Activated CD8-positive, alpha-beta memory T cell treated with anti-CD3 and anti-CD28 coated beads for 36 hours (primary cell): ENCODE results near the gene OLFM1. TPM values are rescaled to one million over a fixed set of nuclear protein-coding genes. Genes with fewer than 3 reads are reported as not detected.

Experiments used
- CTCF ChIA-PET: fragments of 350-600 bp; sonication (Branson Sonifier 250); formaldehyde crosslinking; loops from one replicate; lab custom pipeline; 2021; ENCODE audit warnings: antibody characterized with exemption; lab: Charles Lee
- POLR2A ChIA-PET: fragments of 350-600 bp; sonication (Branson Sonifier 250); formaldehyde crosslinking; loops from one replicate; lab custom pipeline; 2021; ENCODE audit warnings: antibody characterized with exemption; lab: Charles Lee
- total RNA-seq, 2 experiments: library from RNA; stranded (reverse); gene quantifications; one replicate each; pipeline ENCODE4 v1.2.3, GENCODE V29; 2021

The OLFM1 gene
- total RNA-seq, 2 experiments from 2014 or later: not detected

DNA sequence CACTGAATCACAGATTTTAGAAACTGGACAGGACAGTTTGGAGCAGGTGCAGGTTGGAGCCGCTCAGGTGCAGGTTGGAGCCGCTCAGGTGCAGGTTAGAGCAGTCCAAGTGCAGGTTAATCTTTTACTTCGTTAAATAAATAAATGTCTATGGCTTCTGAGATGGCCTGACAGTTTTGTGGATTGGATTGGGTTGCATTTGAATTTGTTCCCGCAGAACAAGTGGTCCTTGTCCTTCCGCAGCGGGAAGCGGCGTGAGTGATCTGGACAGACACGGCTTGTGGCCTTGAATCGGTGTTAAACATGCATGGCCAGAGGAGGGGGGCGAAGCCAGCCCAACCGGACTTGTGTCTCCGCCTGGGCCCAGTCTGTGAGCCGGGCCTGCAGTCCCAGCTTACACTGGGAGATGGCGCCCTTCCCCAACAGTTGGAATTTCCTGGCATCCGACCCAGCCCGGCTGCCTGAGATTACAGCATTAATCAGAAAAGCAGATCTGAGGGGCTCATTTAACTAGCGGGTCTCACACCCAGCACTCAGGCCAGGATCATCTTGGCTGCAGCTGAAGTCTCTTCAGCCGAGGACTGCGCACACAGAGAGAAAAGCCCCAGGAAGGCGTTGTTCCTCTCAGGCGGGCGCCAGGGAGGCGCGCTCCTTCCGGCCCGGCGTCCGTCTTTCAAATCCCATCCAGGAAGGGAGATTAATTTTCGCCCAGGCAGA lies 1.5 kb upstream of the OLFM1 start:
- ChIA-PET CTCF (interaction anchor here (1.1 to 1.2 kb wide), 3 partner anchors 25 to 253 kb away, joined by 3 to 4 read pairs (median 4); no protein-coding TSS in a partner anchor), POLR2A (no interaction called here)

DNA sequence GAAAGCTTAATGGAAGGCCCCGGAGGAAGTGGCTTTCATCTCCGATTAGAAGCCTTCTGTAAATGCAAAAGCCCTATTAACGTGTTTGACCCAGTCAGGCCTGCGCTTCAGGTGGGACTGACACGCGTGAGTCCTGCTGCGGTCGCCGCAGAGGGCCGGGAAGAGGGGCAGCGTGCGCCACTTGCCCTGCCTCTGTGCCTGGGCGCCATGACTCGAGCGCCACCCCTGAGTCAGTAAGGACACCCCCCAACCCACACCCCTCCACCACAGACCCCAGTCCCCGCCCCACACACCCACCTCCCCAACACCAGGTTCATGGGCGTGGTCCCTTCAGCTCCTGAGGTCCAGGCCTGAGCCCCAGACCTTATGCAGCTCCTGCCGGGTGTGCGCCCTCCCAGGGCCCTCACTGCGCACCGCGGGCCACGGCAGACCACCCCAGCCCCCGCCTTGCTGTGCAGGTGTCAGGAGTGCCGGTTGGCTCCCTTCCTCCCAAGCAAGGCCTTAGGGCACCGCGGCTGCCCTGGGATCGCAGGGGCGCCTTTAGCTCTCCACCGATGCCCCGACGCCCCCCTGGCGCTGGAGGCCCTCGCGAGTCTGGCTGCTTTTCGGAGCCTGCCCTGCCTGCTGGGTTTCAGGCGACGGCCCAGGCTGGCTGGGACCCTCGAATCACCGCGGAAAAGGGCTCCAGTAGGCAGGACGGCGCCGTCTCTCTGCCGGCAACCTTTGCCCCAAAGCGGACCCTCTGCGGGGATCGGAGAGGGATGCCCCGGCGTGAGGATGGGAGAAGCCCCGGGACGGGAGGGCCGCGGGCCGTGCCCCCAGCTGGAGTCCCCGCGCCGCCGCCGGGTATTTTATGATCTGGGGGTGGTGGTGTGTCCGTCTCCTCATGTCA lies 625 bp upstream of the OLFM1 start:
- CTCF ChIA-PET: interaction anchor here (1.1 to 1.2 kb wide), 3 partner anchors 24 to 252 kb away, joined by 3 to 4 read pairs (median 4); no protein-coding TSS in a partner anchor

DNA sequence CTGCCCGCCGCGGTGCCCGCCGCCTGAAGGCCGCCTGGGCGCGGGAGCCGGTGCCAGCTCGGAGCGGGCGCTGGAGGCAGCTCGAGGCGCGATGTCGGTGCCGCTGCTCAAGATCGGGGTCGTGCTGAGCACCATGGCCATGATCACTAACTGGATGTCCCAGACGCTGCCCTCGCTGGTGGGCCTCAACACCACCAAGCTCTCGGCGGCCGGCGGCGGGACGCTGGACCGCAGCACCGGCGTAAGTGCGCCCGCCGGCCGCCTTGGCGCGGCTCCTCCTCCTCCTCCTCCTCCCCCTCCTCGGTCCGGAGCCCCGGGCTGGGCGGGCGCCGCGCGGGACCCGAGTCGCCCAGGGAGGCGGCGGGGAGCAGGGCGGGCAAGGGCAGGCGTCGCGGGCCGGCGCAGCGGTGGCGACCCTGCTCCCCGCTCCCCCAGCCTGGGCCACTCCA lies 455 bp downstream of the OLFM1 start:
- POLR2A ChIA-PET: no interaction called here
- CTCF ChIA-PET: no interaction called here

More for the DNA sequence above, 625 bp upstream of the OLFM1 start:
- POLR2A ChIA-PET: no interaction called here

DNA sequence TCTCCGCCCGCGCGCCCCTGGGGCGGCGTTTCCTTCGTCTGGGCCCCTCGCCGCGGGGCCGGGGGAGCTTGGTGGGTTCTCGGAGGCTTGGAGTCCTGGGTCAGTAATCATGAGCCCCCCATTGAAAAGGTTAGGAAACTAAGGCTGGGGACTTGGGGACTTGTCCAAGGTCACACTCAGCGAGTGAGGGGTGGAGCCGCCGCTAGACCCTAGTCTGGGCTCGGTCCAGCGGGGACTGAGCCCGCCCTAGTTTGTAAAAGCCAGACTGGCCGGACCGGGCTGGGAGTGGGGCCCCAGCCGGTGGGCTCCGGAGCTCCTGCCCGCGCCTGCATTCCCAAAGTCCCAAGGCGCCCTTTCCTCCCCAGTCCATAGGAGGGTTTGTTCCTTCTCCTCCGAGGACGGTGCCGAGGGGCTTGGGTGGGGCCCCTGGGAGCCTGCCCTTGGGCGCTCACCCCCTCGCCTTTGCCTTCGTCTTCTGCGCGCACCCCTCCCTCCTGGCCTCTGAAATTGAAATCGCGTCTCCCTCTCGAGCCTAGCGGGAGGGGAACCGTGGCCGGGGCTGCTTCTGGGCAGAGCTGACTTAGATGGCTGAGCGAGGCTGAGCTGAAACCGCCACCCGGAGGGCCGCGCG lies 995 bp downstream of the OLFM1 start:
- ChIA-PET POLR2A (no interaction called here), CTCF (no interaction called here)

DNA sequence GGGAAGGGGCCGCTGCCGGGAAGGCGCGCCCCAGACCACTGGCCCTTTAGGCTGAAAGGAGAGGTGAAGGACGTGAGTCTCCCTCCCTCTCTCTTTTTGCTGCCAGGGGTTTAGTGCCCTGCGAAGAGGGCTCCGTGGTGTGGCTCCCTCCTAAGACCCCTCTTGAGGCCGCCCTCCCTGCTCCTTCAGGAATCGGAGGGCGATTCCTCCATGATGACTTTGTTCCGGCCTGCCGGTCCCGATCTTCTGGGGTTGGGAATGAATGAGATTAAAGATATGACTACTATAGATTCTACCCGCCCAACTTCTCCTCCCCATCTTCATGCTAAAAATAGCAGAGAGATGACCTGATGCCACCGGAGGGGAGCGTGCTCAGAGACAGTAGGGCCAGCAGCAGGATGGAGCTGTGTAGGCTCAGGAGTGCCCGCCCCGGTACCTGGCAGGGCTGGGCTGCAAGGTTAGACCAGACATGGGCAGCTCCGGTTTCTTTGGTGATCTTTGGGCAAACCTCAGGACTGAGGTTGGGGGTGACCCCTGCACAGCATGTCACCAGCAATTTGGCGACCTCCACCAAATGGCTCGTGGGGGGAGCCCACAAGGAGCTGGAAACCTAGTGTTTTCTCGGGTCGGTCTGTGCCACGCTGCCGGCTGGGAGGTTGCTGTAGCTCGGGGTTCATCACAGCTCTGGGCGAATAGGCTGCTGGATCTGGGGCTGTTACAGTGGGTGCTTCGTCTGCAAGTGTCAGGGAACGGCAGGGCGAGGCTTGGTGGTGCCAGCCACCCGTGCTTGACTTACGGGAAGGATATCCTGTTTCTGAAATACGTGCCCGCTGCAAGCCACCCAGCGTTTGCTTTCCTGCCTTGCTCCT lies 1.7 kb downstream of the OLFM1 start:
- ChIA-PET POLR2A (no interaction called here), CTCF (no interaction called here)

DNA sequence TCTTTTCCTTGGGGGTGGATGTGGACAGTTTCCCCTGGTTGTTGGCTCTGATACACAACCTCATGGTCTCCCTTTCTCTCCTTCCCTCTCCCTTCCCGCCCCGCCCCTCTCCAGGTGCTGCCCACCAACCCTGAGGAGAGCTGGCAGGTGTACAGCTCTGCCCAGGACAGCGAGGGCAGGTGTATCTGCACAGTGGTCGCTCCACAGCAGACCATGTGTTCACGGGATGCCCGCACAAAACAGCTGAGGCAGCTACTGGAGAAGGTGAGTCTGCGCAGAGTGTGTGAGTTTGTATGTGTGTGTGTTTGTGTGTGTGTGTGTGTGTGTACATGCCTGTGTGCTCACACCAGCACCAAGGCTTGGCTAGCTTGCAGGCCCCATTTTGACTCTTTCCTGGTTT lies 2.6 kb downstream of the OLFM1 start:
- ChIA-PET POLR2A (no interaction called here), CTCF (no interaction called here)

DNA sequence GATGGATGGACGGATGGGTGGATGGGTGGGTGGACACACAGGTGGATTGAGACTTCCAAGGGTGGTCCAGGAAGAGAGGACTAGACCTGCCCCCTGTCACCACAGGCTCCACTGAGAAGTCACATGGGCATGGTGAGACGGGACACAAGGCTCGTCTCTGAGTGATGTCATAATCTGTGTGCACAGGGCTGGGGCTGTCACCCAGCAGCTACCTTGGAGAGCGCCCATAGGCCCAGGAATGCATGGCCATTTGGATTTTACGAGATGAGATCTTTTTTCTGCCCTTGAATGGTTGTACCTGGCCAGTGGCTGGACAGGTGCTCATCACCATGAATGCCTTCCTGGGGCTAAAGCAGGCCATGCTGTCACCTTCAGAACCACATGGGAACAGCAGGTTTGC lies 3.1 kb downstream of the OLFM1 start:
- ChIA-PET CTCF (no interaction called here), POLR2A (no interaction called here)

DNA sequence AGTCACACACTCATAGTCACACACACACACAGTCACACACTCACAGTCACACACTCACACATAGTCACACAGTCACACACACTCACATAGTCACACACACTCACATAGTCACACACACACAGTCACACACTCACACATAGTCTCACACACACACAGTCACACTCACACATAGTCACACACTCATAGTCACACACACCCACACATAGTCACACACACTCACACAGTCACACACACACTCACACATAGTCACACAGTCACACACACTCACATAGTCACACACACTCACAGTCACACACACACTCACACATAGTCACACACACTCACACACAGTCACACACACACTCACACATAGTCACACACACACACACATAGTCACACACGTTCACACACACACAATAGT lies 4.1 kb downstream of the OLFM1 start:
- ChIA-PET CTCF (no interaction called here), POLR2A (no interaction called here)

DNA sequence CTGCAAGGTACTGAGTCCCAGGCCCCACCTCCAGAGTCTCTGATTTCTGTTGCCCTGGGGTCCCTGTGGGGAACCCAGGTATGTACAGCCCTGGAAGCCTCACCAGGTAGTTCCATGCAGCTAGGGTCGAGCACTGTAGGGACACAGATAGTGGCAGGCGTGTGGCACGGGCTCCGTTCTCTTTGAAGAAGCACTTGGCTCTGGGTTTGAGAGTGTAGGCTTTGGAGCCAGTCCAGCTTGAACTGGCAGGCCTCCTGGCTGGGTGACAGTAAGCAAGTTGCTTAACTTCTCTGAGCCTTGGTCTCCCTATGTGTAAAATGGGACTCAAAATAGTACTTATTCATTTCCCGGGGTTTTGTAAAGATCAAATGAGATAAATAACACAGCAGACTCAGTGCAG lies 5.6 kb downstream of the OLFM1 start:
- ChIA-PET CTCF (no interaction called here), POLR2A (no interaction called here)

DNA sequence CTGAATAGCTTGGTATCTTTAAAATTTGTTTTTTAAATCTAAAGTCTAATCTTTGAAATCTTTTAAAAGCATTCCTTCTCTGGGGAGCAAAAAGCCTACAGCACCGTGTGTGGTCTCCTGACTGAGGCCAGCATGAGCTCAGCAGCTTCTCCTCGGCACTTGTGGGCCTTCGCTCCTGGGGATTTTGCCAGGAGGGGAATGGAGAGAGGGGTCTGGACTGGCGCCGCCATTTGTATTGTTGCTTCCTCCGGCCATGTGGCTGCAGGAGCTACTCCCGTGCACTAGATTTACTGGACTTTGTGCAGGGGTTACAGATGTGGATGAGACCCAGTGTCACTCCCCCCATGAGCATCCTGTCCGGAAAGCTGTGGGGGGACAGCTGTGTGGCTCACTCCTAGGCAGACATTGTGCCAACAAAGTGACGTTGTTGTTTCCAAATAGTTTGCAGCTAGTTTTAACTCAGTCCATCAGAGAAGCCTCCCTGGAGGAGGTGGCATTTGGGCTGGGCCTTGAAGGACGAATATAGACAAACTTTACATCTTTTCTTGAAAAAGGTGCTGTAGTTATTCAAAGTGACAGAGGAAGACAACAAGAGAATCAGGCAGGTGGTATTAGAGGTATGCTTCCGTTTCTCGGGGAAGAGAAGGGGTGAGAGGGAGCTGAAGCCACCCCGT lies 6.6 kb downstream of the OLFM1 start:
- CTCF ChIA-PET: no interaction called here
- POLR2A ChIA-PET: no interaction called here

DNA sequence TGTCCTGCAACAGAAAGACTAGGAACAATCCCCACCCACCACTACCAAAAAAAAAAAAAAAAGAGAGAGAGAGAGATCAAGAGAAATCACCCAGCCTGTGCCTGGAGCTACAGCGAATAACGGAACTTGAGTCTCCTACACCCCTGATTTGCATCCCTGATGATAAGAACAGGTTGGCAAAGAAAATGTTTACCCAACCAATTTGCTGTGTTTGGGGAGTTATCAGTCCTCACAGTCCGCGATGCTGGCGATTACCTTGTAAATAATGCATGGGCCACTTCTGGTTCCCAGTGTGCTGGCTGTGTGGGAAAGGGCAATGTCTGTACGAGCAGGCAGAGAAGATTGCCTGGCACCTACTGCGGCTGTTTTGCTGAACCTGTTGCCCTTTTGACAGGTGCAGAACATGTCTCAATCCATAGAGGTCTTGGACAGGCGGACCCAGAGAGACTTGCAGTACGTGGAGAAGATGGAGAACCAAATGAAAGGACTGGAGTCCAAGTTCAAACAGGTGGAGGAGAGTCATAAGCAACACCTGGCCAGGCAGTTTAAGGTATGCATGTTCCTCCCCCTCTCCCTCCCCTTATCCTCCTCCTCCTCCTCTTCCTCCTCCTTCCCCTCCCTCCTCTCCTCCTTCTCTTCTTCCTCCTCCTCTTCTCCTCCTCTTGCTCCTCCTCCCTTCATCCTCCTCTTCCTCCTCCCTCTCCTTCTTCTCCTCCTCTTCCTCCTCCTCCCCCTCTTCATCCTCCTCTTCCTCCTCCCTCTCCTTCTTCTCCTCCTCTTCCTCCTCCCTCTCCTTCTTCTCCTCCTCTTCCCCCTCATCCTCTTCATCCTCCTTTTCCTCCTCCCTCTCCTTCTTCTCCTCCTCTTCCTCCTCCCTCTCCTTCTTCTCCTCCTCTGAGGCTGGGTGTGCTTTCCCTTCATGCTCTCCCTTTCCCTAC lies 8.3 kb downstream of the OLFM1 start:
- ChIA-PET POLR2A (no interaction called here), CTCF (no interaction called here)

DNA sequence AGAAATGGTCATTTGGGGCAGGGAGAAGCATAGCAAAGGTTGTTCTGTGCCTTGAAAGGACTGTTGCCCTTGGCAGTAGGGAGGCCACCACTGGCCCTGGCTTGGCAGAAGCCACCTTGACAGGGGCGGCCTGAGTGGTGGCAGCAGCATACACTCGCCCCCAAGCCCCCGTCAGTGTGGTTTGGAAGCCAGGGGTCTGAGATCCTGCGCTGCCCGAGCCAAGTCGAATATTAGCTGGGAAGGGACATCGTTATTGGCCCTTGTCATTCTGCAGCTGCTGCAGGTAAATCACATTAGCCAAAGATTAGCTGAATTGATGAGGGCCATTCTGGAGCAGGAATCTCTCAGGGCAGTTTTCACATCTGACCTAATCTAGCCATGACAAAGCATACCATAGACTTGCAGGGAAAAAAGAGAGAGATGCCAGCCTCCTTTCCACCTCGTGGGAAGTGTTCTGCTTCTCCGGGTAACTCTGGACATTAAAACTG lies 9.0 kb downstream of the OLFM1 start:
- CTCF ChIA-PET: no interaction called here
- POLR2A ChIA-PET: no interaction called here

DNA sequence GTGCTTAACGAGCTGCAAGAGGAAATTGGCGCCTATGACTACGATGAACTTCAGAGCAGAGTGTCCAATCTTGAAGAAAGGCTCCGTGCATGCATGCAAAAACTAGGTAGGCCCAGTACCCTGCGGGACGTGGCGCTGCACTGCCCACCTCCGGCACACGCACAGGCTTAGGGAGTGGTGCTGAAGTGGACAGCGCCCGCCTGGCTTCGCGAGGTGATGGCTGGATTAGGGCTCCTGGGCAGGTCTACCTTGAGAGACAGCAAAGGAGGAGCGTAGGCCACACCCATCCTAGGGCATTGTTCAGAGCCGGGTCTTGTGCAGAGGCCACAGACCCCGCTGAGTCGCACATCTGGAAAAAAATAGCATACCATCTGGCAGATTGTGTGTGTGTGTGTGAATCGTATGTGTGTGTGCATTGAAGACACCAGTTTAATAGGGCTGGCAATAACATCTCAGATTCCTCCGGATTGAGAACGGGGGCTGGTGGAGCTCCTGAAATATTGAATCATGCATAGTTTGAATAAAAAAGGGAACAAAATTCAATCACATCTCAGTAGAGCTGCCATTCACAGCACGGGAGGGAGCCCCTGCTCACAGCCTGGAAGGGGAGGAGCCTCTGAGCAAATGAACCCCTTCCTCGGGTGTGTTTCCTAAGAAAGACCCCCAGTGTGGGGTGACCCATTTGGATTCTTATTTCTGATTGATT lies 11.1 kb downstream of the OLFM1 start:
- CTCF ChIA-PET: no interaction called here
- POLR2A ChIA-PET: no interaction called here

DNA sequence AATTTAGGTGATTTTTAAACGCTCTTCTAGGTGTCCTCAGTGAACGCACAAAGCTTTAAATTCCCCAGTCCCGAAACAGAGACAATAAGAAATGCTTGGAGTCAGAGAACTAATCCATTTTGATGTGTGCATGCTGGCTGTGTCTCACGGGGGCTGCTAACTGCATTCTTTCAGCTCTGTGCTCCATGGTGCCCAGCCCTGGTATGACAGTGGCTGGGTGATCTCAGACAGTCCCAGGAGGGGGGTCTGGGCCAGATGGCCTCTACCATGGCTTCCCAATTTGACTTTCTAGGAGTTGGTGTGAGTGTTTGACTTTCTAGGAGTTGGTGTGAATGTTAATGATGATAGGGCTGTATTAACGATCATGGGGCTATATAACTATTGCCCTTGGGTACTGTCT lies 12.1 kb downstream of the OLFM1 start:
- POLR2A ChIA-PET: no interaction called here
- CTCF ChIA-PET: no interaction called here

DNA sequence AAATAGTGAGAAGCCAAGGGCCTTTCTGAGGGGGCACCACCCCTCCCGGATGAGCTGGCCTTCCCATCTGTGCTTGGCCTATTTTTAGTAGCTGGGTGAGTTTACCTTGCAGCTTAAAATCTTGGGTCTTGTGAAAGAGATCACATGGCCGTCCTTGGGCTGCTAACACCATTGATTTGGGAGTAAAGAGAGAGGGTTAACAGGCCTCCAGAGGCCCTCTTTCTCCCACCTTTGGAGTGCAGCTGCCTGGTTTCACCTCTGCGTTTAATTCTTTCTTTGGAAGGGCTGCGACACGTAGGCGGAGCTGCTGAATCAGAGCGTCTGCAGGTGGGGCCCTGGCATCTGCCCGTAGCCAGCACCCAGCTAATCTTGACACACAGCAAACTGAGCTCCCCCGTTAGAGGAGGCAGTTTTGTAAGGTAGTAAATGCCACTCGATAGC lies 12.8 kb downstream of the OLFM1 start:
- POLR2A ChIA-PET: no interaction called here
- CTCF ChIA-PET: no interaction called here

DNA sequence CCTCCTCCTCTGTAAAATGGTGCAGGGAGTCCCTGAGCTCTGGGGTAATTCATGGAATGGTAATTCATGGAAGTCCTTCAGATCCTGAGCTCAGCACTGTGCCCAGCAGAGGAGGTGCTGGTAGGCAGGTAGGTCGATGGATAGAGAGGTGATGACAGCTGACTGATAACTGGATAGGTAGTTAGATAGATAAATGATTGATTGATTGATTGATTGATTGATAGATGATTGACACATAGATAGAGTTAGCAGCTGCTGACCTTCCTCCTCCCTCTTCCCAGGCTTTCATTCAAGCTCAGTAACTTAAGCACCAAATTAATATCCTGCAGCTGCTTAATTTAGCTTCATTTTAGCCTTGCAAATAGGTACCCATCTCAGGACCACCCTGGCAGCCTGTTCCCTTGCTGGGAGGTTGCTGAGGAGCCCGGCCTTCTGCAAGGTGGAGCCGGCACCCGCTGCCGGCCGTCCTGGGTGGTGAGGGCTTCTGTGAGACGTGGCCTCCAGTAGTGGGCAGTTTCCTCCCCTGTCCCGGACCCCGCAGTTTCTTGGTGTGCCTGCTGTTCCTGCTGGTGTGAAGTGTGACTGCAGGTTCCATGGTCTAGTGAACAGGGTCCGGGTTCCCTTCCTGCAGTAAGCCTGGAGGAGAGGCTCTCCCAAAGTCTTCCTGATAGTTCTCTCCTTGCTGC lies 13.4 kb downstream of the OLFM1 start:
- POLR2A ChIA-PET: no interaction called here
- CTCF ChIA-PET: no interaction called here
